ENCODE results near the gene NR5A1. TPM values are rescaled to one million over a fixed set of nuclear protein-coding genes. Genes with fewer than 3 reads are reported as not detected.

NR5A1 gene
- total RNA-seq, 2 donors from 2014 or later, result not detected

DNA sequence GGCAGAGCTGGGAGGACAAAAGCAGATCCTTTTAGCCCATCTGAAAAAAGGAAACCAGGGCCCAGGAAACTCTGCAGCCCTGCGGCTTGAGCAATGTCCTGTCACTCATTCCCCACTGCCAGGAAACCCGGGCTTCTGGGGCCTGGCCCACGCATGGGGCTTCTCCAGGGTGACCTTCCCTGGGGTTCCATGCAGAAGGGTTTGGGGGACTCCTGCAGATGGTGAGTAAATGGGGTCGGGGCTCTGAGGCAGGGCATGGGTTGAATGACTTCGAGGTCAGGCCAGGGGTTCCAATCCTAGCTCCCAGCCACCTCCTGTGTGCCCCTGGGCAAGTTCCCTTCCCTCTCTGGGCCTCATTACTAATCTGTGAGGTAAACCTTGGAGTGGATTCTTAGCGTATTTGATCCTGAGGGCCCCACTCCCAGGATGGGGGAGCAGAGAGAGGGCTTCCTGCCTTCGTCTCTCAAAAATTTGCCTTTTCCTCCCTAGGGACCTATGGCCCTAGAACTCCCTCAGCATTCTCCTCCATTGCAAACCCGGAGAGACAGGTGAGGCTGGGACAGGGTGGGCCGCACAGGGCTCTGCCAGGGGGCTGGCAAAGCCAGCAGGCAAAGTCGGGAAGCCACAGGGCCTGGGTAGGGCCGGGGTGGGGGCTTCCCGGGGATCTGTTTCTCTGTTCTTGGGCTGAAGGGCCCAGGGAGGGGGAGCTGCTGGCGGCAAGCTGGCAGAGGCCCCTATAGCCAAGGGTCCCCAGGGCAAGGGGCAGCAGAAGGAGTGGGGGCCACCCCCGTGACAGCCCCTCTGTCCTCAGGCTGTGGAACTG, 31.1 kb downstream of the NR5A1 start:
- Histone ChIP-seq H3K9me3 (no peaks in the 10 kb centered on the region), H3K27ac (no peak overlapping the region), H3K27me3 (peaks cover 0 to 10% of the 10 kb centered on the region in 2 donors), H3K36me3 (no peaks in the 10 kb centered on the region), H3K4me1 (peaks cover 0 to 12% of the 10 kb centered on the region in 2 donors), H3K4me3 (no peak overlapping the region)
- DNase-seq (ENCODE audit: low spot score), result no peak
- TF ChIP-seq, protein P1, sequence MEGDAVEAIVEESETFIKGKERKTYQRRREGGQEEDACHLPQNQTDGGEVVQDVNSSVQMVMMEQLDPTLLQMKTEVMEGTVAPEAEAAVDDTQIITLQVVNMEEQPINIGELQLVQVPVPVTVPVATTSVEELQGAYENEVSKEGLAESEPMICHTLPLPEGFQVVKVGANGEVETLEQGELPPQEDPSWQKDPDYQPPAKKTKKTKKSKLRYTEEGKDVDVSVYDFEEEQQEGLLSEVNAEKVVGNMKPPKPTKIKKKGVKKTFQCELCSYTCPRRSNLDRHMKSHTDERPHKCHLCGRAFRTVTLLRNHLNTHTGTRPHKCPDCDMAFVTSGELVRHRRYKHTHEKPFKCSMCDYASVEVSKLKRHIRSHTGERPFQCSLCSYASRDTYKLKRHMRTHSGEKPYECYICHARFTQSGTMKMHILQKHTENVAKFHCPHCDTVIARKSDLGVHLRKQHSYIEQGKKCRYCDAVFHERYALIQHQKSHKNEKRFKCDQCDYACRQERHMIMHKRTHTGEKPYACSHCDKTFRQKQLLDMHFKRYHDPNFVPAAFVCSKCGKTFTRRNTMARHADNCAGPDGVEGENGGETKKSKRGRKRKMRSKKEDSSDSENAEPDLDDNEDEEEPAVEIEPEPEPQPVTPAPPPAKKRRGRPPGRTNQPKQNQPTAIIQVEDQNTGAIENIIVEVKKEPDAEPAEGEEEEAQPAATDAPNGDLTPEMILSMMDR (IDR thresholded peaks at IDR 0.05), result no peak

DNA sequence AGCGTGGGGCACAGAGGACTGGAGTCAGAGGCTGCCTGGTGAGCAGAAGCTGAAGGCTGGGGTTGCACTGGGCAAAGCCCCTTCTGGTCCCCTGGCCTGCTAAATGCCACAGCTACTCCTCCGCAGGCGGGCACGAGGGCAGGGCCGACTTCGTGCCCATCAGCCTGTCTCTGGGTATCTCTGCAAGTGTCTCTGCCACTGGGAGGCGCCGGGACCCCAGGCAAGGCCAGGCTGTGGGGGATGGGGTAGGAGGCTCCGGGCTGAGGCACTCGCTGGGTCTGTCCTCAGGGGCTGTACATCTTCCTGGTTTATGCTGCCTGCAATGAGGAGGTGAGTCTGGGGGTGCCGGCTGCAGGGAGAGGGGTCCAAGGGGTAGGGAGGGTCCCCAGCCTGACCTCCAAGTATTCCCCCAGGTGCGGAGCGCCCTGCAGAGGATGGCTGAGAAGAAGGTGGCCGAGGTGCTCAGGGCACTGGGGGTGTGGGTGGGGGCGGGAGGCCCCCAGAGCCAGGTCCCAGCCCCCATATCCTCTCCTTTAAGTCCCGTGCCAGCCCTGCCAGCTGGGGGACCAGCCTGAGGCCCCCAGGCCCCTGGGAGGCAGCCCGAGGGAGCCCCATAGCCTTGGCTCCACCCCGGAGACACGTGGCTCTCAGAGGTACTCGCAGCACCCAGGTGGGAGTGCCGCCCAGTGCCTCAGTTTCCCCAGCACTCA, 31.9 kb downstream of the NR5A1 start:
- DNase-seq (ENCODE audit: low spot score), result no peak
- Histone ChIP-seq H3K27me3 (peaks cover 0 to 10% of the 10 kb centered on the region in 2 donors), H3K9me3 (no peaks in the 10 kb centered on the region), H3K27ac (no peak overlapping the region), H3K4me3 (no peak overlapping the region), H3K4me1 (peaks cover 0 to 12% of the 10 kb centered on the region in 2 donors), H3K36me3 (no peaks in the 10 kb centered on the region)
- TF ChIP-seq, protein P1 (IDR thresholded peaks at IDR 0.05), result no peak

DNA sequence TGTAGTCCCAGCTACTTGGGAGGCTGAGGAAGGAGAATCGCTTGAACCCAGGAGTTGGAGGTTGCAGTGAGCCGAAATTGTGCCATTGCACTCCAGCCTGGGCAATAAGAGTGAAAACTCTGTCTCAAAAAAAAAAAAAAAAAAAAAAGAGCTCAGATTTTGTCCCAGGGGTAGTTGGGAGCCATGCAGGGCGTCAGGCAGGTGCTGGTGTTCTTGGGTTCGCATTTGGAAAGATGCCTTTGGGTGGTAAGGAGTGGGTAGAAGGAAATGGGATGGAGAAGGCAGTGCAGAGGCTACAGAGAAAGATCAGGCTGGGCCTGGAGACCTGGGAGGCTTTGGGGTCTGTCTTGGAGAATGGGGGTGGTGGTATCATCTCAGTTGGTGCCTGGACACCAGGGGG, 33.0 kb downstream of the NR5A1 start:
- Histone ChIP-seq H3K4me3 (no peak overlapping the region), H3K9me3 (no peaks in the 10 kb centered on the region), H3K27ac (no peak overlapping the region), H3K36me3 (no peaks in the 10 kb centered on the region), H3K4me1 (peaks cover 0 to 12% of the 10 kb centered on the region in 2 donors), H3K27me3 (peaks cover 0 to 10% of the 10 kb centered on the region in 2 donors)
- DNase-seq (ENCODE audit: low spot score), result no peak
- TF ChIP-seq, protein P1 (IDR thresholded peaks at IDR 0.05), result no peak

DNA sequence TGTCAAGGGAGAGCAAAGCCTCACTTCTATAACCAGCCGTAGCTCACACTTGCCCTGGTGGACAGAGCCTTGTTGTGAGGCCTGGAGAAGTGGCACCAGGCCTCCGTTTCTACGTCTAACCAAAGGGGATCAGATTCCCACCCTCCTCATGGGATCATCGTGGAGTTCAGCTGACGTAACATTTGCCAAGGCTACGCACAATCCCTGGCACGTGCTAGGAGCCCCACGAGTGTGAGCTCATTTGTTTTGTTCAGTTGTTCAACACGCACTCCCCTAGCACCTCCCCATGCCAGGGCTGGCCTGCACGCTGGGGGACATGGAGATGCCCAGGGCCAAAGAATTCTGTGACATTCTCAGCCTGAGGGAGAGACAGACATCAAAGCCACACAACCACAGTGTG, 33.9 kb downstream of the NR5A1 start:
- Histone ChIP-seq H3K4me1 (peaks cover 0 to 12% of the 10 kb centered on the region in 2 donors), H3K4me3 (no peak overlapping the region), H3K9me3 (no peaks in the 10 kb centered on the region), H3K27me3 (peaks cover 0 to 10% of the 10 kb centered on the region in 2 donors), H3K36me3 (no peaks in the 10 kb centered on the region), H3K27ac (no peak overlapping the region)
- DNase-seq (ENCODE audit: low spot score), result no peak
- TF ChIP-seq, protein P1 (IDR thresholded peaks at IDR 0.05), result no peak

DNA sequence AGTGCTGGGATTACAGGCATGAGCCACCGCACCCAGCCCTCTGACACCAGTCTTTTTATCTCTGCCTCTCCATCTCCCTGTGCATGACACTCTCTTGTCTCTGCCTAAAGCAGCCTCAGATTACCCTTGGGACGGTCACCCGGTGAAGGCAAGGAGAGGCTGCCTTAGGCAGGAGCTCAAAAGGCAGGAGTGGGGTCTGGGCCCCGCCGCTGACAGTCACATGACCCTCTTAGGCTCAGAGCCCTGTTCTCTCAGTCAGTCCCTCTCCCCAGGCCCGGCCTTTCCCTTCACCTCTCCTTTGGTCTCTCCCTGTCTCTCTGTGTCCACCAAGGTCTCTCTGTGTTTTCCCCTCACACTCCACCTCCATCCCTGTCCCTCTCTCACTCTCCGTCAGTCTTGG, 34.4 kb downstream of the NR5A1 start:
- H3K27ac ChIP-seq, result no peak overlapping the region
- H3K9me3 ChIP-seq, result no peaks in the 10 kb centered on the region
- no peak for DNase-seq (ENCODE audit: low spot score)
- peaks cover 0 to 7% of the 10 kb centered on the region in 2 donors for H3K4me1 ChIP-seq
- no peak overlapping the region for H3K4me3 ChIP-seq
- peaks cover 0 to 7% of the 10 kb centered on the region in 2 donors for H3K27me3 ChIP-seq
- TF ChIP-seq, protein P1 (IDR thresholded peaks at IDR 0.05), result no peak
- no peaks in the 10 kb centered on the region for H3K36me3 ChIP-seq
